K562 (cell line): Measurements from ENCODE around the gene DENND2A. TPM values are rescaled to one million over a fixed set of nuclear protein-coding genes. Genes with fewer than 3 reads are reported as not detected.

Experiments used
- MGA ChIP-seq: fragments of 450-650 bp; IDR thresholded peaks from 2 replicates; pipeline ENCODE4 v1.6.1; 2016; ENCODE audit warnings: mild to moderate bottlenecking, moderate library complexity
- ZNF318 ChIP-seq, 2 experiments: fragments of 450-650 bp; IDR thresholded peaks; 2 replicates each; pipeline ENCODE4 v1.6.1; 2016; ENCODE audit warnings: mild to moderate bottlenecking in 2 of 2, borderline replicate concordance in 1 of 2, low read depth in 1 of 2, moderate library complexity in 1 of 2
- polyA plus RNA-seq, 8 experiments: library from polyadenylated mRNA; depleted of rRNA in 4 of 8; stranded (reverse) in 5 of 8; unstranded in 3 of 8; fragments of >200 nt; fragmentation: Nextera tagmentation in 2 of 8; fragmentation: Illumina TruSeq in 1 of 8; extraction: Ambion mirVana in 2 of 8; extraction: Trizol in 1 of 8; gene quantifications; 2 replicates each; pipeline versions ENCODE4 v1.2.1 to v1.2.3, GENCODE V29; 2011 to 2014; ENCODE audit warnings: inconsistent platforms in 1 of 8, missing spikeins in 1 of 8
- total RNA-seq, 7 experiments: library from RNA; depleted of rRNA in 6 of 7; stranded (reverse); fragments of >200 nt in 6 of 7; fragmentation: Illumina TruSeq in 2 of 7; extraction: Trizol in 2 of 7; gene quantifications; 2 replicates each; pipeline versions ENCODE4 v1.2.1 to v1.2.3, GENCODE V29; 2011 to 2021; ENCODE audit warnings: low replicate concordance in 1 of 7

The DENND2A gene
- total and polyA plus RNA-seq, 9 of the 15 experiments (the other 6 are each of a cell fraction or from before 2014, with no cell fraction given), result not detected

- no peak for TF ChIP-seq MGA
- no peak for TF ChIP-seq ZNF318 (IDR thresholded peaks at IDR 0.05; ENCODE audit: borderline replicate concordance in 1 of 2, low read depth in 1 of 2)
These were observed 100.4 kb downstream of the DENND2A start (continued) for GRCh38 chr7:140540136-140540777.
